ENCODE data around the gene PTPRK.

PTPRK gene

GRCh38 chr6:128303870-128304269, 216.5 kb downstream of the PTPRK start:
- TF ChIP-seq YY1 (IDR thresholded peaks at IDR 0.05; ENCODE audit: low read depth) = no peak
- TF ChIP-seq TAF1 (IDR thresholded peaks at IDR 0.05; ENCODE audit: low read depth) = no peak
- TF ChIP-seq ZBTB7A (IDR thresholded peaks at IDR 0.05; ENCODE audit: low read depth) = no peak
- TF ChIP-seq EGR1 (IDR thresholded peaks at IDR 0.05) = no peak
- no peak for TF ChIP-seq EP300 (IDR thresholded peaks at IDR 0.05; ENCODE audit: borderline replicate concordance)
- no peak for TF ChIP-seq REST (IDR thresholded peaks at IDR 0.05; ENCODE audit: low read depth)
- TF ChIP-seq CREB1 (IDR thresholded peaks at IDR 0.05; ENCODE audit: low read depth) = no peak
- TF ChIP-seq CEBPB (IDR thresholded peaks at IDR 0.05) = no peak
- TF ChIP-seq, protein P1, sequence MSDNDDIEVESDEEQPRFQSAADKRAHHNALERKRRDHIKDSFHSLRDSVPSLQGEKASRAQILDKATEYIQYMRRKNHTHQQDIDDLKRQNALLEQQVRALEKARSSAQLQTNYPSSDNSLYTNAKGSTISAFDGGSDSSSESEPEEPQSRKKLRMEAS (IDR thresholded peaks at IDR 0.05) = no peak
- TF ChIP-seq, protein P2, sequence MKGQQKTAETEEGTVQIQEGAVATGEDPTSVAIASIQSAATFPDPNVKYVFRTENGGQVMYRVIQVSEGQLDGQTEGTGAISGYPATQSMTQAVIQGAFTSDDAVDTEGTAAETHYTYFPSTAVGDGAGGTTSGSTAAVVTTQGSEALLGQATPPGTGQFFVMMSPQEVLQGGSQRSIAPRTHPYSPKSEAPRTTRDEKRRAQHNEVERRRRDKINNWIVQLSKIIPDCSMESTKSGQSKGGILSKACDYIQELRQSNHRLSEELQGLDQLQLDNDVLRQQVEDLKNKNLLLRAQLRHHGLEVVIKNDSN (IDR thresholded peaks at IDR 0.05) = no peak
- TF ChIP-seq FOXM1 (IDR thresholded peaks at IDR 0.05; ENCODE audit: borderline replicate concordance, low read depth) = no peak
- no peak for TF ChIP-seq NFIC (IDR thresholded peaks at IDR 0.05)
- TF ChIP-seq TEAD4 (IDR thresholded peaks at IDR 0.05) = no peak
- TF ChIP-seq RAD21 (IDR thresholded peaks at IDR 0.05; ENCODE audit: low read depth) = no peak

GRCh38 chr6:128302942-128303341, 217.5 kb downstream of the PTPRK start:
- TF ChIP-seq FOXM1 (IDR thresholded peaks at IDR 0.05; ENCODE audit: borderline replicate concordance, low read depth) (no peak), REST (IDR thresholded peaks at IDR 0.05; ENCODE audit: low read depth) (no peak), TEAD4 (IDR thresholded peaks at IDR 0.05) (no peak), CEBPB (IDR thresholded peaks at IDR 0.05) (no peak), NFIC (IDR thresholded peaks at IDR 0.05) (no peak), TCF12 (IDR thresholded peaks at IDR 0.05; ENCODE audit: low read depth) (no peak), EGR1 (IDR thresholded peaks at IDR 0.05) (no peak), ZBTB7A (IDR thresholded peaks at IDR 0.05; ENCODE audit: low read depth) (no peak)
- TF ChIP-seq, protein P2 (IDR thresholded peaks at IDR 0.05) = no peak
- TF ChIP-seq, protein P1 (IDR thresholded peaks at IDR 0.05) = no peak

GRCh38 chr6:128295670-128296069, 224.7 kb downstream of the PTPRK start:
- TF ChIP-seq EP300 (IDR thresholded peaks at IDR 0.05; ENCODE audit: borderline replicate concordance) (no peak), NFIC (IDR thresholded peaks at IDR 0.05) (no peak), TAF1 (IDR thresholded peaks at IDR 0.05; ENCODE audit: low read depth) (no peak), YY1 (IDR thresholded peaks at IDR 0.05; ENCODE audit: low read depth) (no peak), EGR1 (IDR thresholded peaks at IDR 0.05) (no peak), CEBPB (IDR thresholded peaks at IDR 0.05) (no peak), CREB1 (IDR thresholded peaks at IDR 0.05; ENCODE audit: low read depth) (no peak), RAD21 (IDR thresholded peaks at IDR 0.05; ENCODE audit: low read depth) (no peak), REST (IDR thresholded peaks at IDR 0.05; ENCODE audit: low read depth) (no peak), FOXM1 (IDR thresholded peaks at IDR 0.05; ENCODE audit: borderline replicate concordance, low read depth) (no peak), TCF12 (IDR thresholded peaks at IDR 0.05; ENCODE audit: low read depth) (no peak), TEAD4 (IDR thresholded peaks at IDR 0.05) (no peak), ZBTB7A (IDR thresholded peaks at IDR 0.05; ENCODE audit: low read depth) (no peak)
- TF ChIP-seq, protein P1 (IDR thresholded peaks at IDR 0.05) = no peak
- TF ChIP-seq, protein P2 (IDR thresholded peaks at IDR 0.05) = no peak

GRCh38 chr6:128290221-128290620, 230.2 kb downstream of the PTPRK start:
- TF ChIP-seq TEAD4 (IDR thresholded peaks at IDR 0.05) (no peak), RAD21 (IDR thresholded peaks at IDR 0.05; ENCODE audit: low read depth) (no peak), NFIC (IDR thresholded peaks at IDR 0.05) (no peak), CREB1 (IDR thresholded peaks at IDR 0.05; ENCODE audit: low read depth) (no peak), TCF12 (IDR thresholded peaks at IDR 0.05; ENCODE audit: low read depth) (no peak), YY1 (IDR thresholded peaks at IDR 0.05; ENCODE audit: low read depth) (no peak), EP300 (IDR thresholded peaks at IDR 0.05; ENCODE audit: borderline replicate concordance) (no peak), REST (IDR thresholded peaks at IDR 0.05; ENCODE audit: low read depth) (no peak), FOXM1 (IDR thresholded peaks at IDR 0.05; ENCODE audit: borderline replicate concordance, low read depth) (no peak), ZBTB7A (IDR thresholded peaks at IDR 0.05; ENCODE audit: low read depth) (no peak), EGR1 (IDR thresholded peaks at IDR 0.05) (no peak), CEBPB (IDR thresholded peaks at IDR 0.05) (no peak), TAF1 (IDR thresholded peaks at IDR 0.05; ENCODE audit: low read depth) (no peak)
- TF ChIP-seq, protein P2 (IDR thresholded peaks at IDR 0.05) = no peak
- TF ChIP-seq, protein P1 (IDR thresholded peaks at IDR 0.05) = no peak

All from Ishikawa (cell line).